Measurements from ENCODE around the gene DLK2. TPM values are rescaled to one million over a fixed set of nuclear protein-coding genes. Genes with fewer than 3 reads are reported as not detected.

Gene DLK2
- total RNA-seq, 1 donor from 2014 or later, result 8.2 TPM

- H3K36me3 ChIP-seq (ENCODE audit: control insufficient read depth, insufficient read depth, low read length), result peaks cover 23% of the 10 kb centered on the region
- no peaks in the 10 kb centered on the region for H3K27me3 ChIP-seq (ENCODE audit: control insufficient read depth, insufficient read depth, low read length)
- no peak for FAIRE-seq
- DNase-seq (ENCODE audit: low read depth), result no peak
- no peak overlapping the region for H3K4me3 ChIP-seq (ENCODE audit: low read depth, low read length)
- TF ChIP-seq CTCF (IDR thresholded peaks at IDR 0.05; ENCODE audit: insufficient read depth, low read length, severe bottlenecking), result no peak
Observed at GRCh38 chr6:43437700-43438099, 17.6 kb downstream of the DLK2 start.

GRCh38 chr6:43436577-43437282 is 18.6 kb downstream of the DLK2 start:
- peaks cover 24% of the 10 kb centered on the region for H3K36me3 ChIP-seq (ENCODE audit: control insufficient read depth, insufficient read depth, low read length)
- no peaks in the 10 kb centered on the region for H3K27me3 ChIP-seq (ENCODE audit: control insufficient read depth, insufficient read depth, low read length)
- no peak for TF ChIP-seq CTCF (IDR thresholded peaks at IDR 0.05; ENCODE audit: insufficient read depth, low read length, severe bottlenecking)
- no peak for FAIRE-seq
- no peak overlapping the region for H3K4me3 ChIP-seq (ENCODE audit: low read depth, low read length)
- peak; percentile 89 for DNase-seq (ENCODE audit: low read depth)

- no peaks in the 10 kb centered on the region for H3K27me3 ChIP-seq (ENCODE audit: control insufficient read depth, insufficient read depth, low read length)
- no peak overlapping the region for H3K4me3 ChIP-seq (ENCODE audit: low read depth, low read length)
- peaks cover 23% of the 10 kb centered on the region for H3K36me3 ChIP-seq (ENCODE audit: control insufficient read depth, insufficient read depth, low read length)
- no peak for TF ChIP-seq CTCF (IDR thresholded peaks at IDR 0.05; ENCODE audit: insufficient read depth, low read length, severe bottlenecking)
- peak; percentile 36 for FAIRE-seq
- no peak for DNase-seq (ENCODE audit: low read depth)
Observed at GRCh38 chr6:43435682-43436437, 19.5 kb downstream of the DLK2 start.

- no peak for DNase-seq (ENCODE audit: low read depth)
- Histone ChIP-seq H3K36me3 (ENCODE audit: control insufficient read depth, insufficient read depth, low read length) (peaks cover 21% of the 10 kb centered on the region), H3K27me3 (ENCODE audit: control insufficient read depth, insufficient read depth, low read length) (no peaks in the 10 kb centered on the region), H3K4me3 (ENCODE audit: low read depth, low read length) (no peak overlapping the region)
- TF ChIP-seq CTCF (IDR thresholded peaks at IDR 0.05; ENCODE audit: insufficient read depth, low read length, severe bottlenecking), result no peak
- FAIRE-seq, result no peak
Observed at GRCh38 chr6:43434943-43435342, 20.4 kb downstream of the DLK2 start.

- DNase-seq (ENCODE audit: low read depth) (no peak), FAIRE-seq (no peak)
- no peaks in the 10 kb centered on the region for H3K27me3 ChIP-seq (ENCODE audit: control insufficient read depth, insufficient read depth, low read length)
- H3K4me3 ChIP-seq (ENCODE audit: low read depth, low read length), result no peak overlapping the region
- TF ChIP-seq CTCF (IDR thresholded peaks at IDR 0.05; ENCODE audit: insufficient read depth, low read length, severe bottlenecking), result no peak
- H3K36me3 ChIP-seq (ENCODE audit: control insufficient read depth, insufficient read depth, low read length), result peaks cover 21% of the 10 kb centered on the region
Observed at GRCh38 chr6:43434001-43434840, 21.1 kb downstream of the DLK2 start.
